Heart left ventricle (tissue), 13 donors: ENCODE data around the gene KRT81.

Experiments used
- CTCF ChIP-seq, 12 donors: fragments of 200-600 bp; sonication (generic) in 4 of 12; IDR thresholded peaks; one replicate each; pipeline versions ENCODE4 v1.5.0 to v1.8.0; 2018 to 2022; ENCODE audit warnings: antibody characterized with exemption in 12 of 12, mild to moderate bottlenecking in 5 of 12
- POLR2A ChIP-seq, 2 donors: fragments of 450-650 bp; IDR thresholded peaks; one replicate each; pipeline ENCODE4 v1.6.1; 2017; ENCODE audit warnings: antibody characterized with exemption in 2 of 2, mild to moderate bottlenecking in 2 of 2, moderate library complexity in 2 of 2
- donor health status: ischemic (EF 13 %, LVEDD 7.1; RV severe dilation, severe dysfunction).
- donor health status: DM: no; HTN: yes; CAD: no.
- donor health status: DM: no; HTN: no; CAD: no.
- donor health status: ischemic (EF 25% LVEDD 6.9; RV normal size, moderate dysfunction).
- donor health status: ischemic (EF 25% LVEDD 5.7; RV mildly dilated, moderate dysfunction).
- donor health status: ischemic (EF 35%, LVEDD 5.7; RV mildly dilated, moderate dysfunction).
- donor health status: nonischemic (EF 11% LVEDD 7.7; RV severe dilation, severe dysfunction).
- donor health status: DM: yes; HTN: yes; CAD: no.
- donor health status: PGD.
- donor health status: ischemic (EF 29% LVEDD 5.4; RV normal size, mild dysfunction).
- donor health status: nonischemic (EF 23%, LVEDD 6.1; RV moderate dilation, normal function).

GRCh38 chr12:52307836-52308805 is 16.8 kb upstream of the KRT81 start:
- peak in 7 of 12 donors; percentile 12 to 34 (median 19) for TF ChIP-seq CTCF (IDR thresholded peaks at IDR 0.05)
- TF ChIP-seq POLR2A (IDR thresholded peaks at IDR 0.05): no peak
